ENCODE data around the gene MRPL33.

Gene MRPL33

GRCh38 chr2:27822049-27822448 lies 50.5 kb downstream of the MRPL33 start:
- H3K4me3 ChIP-seq (replicated peaks; ENCODE audit: low read depth, low read length): no peak overlapping the region
- H3K36me3 ChIP-seq (ENCODE audit: control insufficient read depth, insufficient read depth, low read length): no peaks in the 10 kb centered on the region
- no peaks in the 10 kb centered on the region for H3K27me3 ChIP-seq (replicated peaks; ENCODE audit: control insufficient read depth, insufficient read depth, low read length)
- TF ChIP-seq CTCF (IDR thresholded peaks at IDR 0.05; ENCODE audit: insufficient read depth, low read length, poor library complexity, severe bottlenecking): no peak
- no peak for DNase-seq (ENCODE audit: extremely low read depth, insufficient read length)

- TF ChIP-seq CTCF (IDR thresholded peaks at IDR 0.05; ENCODE audit: insufficient read depth, low read length, poor library complexity, severe bottlenecking): no peak
- Histone ChIP-seq H3K4me3 (replicated peaks; ENCODE audit: low read depth, low read length) (no peak overlapping the region), H3K36me3 (ENCODE audit: control insufficient read depth, insufficient read depth, low read length) (no peaks in the 10 kb centered on the region), H3K27me3 (replicated peaks; ENCODE audit: control insufficient read depth, insufficient read depth, low read length) (no peaks in the 10 kb centered on the region)
- no peak for DNase-seq (ENCODE audit: extremely low read depth, insufficient read length)
Observed at GRCh38 chr2:27823135-27823534, 51.6 kb downstream of the MRPL33 start.

- no peaks in the 10 kb centered on the region for H3K27me3 ChIP-seq (replicated peaks; ENCODE audit: control insufficient read depth, insufficient read depth, low read length)
- no peaks in the 10 kb centered on the region for H3K36me3 ChIP-seq (ENCODE audit: control insufficient read depth, insufficient read depth, low read length)
- H3K4me3 ChIP-seq (replicated peaks; ENCODE audit: low read depth, low read length): no peak overlapping the region
- no peak for DNase-seq (ENCODE audit: extremely low read depth, insufficient read length)
- no peak for TF ChIP-seq CTCF (IDR thresholded peaks at IDR 0.05; ENCODE audit: insufficient read depth, low read length, poor library complexity, severe bottlenecking)
Observed at GRCh38 chr2:27823569-27823968, 52.0 kb downstream of the MRPL33 start.

GRCh38 chr2:27824401-27824800 lies 52.9 kb downstream of the MRPL33 start:
- no peaks in the 10 kb centered on the region for H3K27me3 ChIP-seq (replicated peaks; ENCODE audit: control insufficient read depth, insufficient read depth, low read length)
- DNase-seq (ENCODE audit: extremely low read depth, insufficient read length): no peak
- H3K36me3 ChIP-seq (ENCODE audit: control insufficient read depth, insufficient read depth, low read length): no peaks in the 10 kb centered on the region
- no peak overlapping the region for H3K4me3 ChIP-seq (replicated peaks; ENCODE audit: low read depth, low read length)
- TF ChIP-seq CTCF (IDR thresholded peaks at IDR 0.05; ENCODE audit: insufficient read depth, low read length, poor library complexity, severe bottlenecking): no peak

- no peaks in the 10 kb centered on the region for H3K27me3 ChIP-seq (replicated peaks; ENCODE audit: control insufficient read depth, insufficient read depth, low read length)
- H3K36me3 ChIP-seq (ENCODE audit: control insufficient read depth, insufficient read depth, low read length): no peaks in the 10 kb centered on the region
- H3K4me3 ChIP-seq (replicated peaks; ENCODE audit: low read depth, low read length): no peak overlapping the region
- TF ChIP-seq CTCF (IDR thresholded peaks at IDR 0.05; ENCODE audit: insufficient read depth, low read length, poor library complexity, severe bottlenecking): no peak
- no peak for DNase-seq (ENCODE audit: extremely low read depth, insufficient read length)
Observed at GRCh38 chr2:27828305-27828704, 56.8 kb downstream of the MRPL33 start.

All from GM06990 (cell line).